Transverse colon (tissue), 4 donors: Measurements from ENCODE around the gene PTER.

Source experiments
- CTCF ChIP-seq, 5 experiments: fragments of 200-600 bp in 3 of 5; fragments of 450-650 bp in 2 of 5; sonication (generic) in 3 of 5; IDR thresholded peaks; 1 replicate in 2 of 5; 2 replicates in 3 of 5; pipeline ENCODE4 v1.5.1; 2016 to 2017; ENCODE audit warnings: antibody characterized with exemption in 5 of 5, inconsistent platforms in 3 of 5, mild to moderate bottlenecking in 2 of 5, moderate library complexity in 1 of 5
- EP300 ChIP-seq: sonication (generic); formaldehyde crosslinking; IDR thresholded peaks from one replicate; pipeline ENCODE4 v1.6.1; 2017; ENCODE audit warnings: antibody characterized with exemption, low read depth
- POLR2A ChIP-seq: fragments of 450-650 bp; IDR thresholded peaks from one replicate; pipeline ENCODE4 v1.6.1; 2016; ENCODE audit warnings: antibody characterized with exemption, mild to moderate bottlenecking, moderate library complexity
- POLR2AphosphoS5 ChIP-seq, 3 donors: sonication (generic); formaldehyde crosslinking; IDR thresholded peaks; one replicate each; pipeline ENCODE4 v1.6.1; 2016; ENCODE audit warnings: antibody characterized with exemption in 3 of 3

GRCh38 chr10:16423599-16423998 is 13.2 kb upstream of the PTER start:
- TF ChIP-seq CTCF (IDR thresholded peaks at IDR 0.05): no peak
- no peak for TF ChIP-seq POLR2AphosphoS5 (IDR thresholded peaks at IDR 0.05)
- TF ChIP-seq EP300: no peak
- TF ChIP-seq POLR2A: no peak
